SK-N-SH (cell line): ENCODE measurements around the gene NAXD.

Experiments
- CTCF ChIP-seq: fragments of 200-600 bp; sonication (generic); IDR thresholded peaks from 2 replicates; pipeline ENCODE4 v1.6.1; 2017; ENCODE audit warnings: antibody characterized with exemption, mild to moderate bottlenecking, moderate library complexity
- EP300 ChIP-seq, 2 experiments: IDR thresholded peaks; 2 replicates each; pipeline versions ENCODE4 v1.4.0 to v1.6.1; 2012; ENCODE audit warnings: borderline replicate concordance in 1 of 2, low read depth in 1 of 2, low read length in 1 of 2
- FOXJ3 ChIP-seq: sonication (generic); formaldehyde crosslinking; IDR thresholded peaks from 2 replicates; pipeline ENCODE4 v1.5.1; 2020; ENCODE audit warnings: mild to moderate bottlenecking, missing genetic modification reagents
- GABPA ChIP-seq: IDR thresholded peaks from 2 replicates; pipeline ENCODE4 v1.4.0; 2012; ENCODE audit warnings: low read depth, mild to moderate bottlenecking
- JUND ChIP-seq: IDR thresholded peaks from 2 replicates; pipeline ENCODE4 v1.4.0; 2012
- MXI1 ChIP-seq: IDR thresholded peaks from 2 replicates; pipeline ENCODE4 v1.6.1; 2012; ENCODE audit warnings: mild to moderate bottlenecking, low read depth, low read length, improper control_type of control experiment
- POLR2AphosphoS5 ChIP-seq: IDR thresholded peaks from 2 replicates; pipeline ENCODE4 v1.6.1; 2012; ENCODE audit warnings: low read depth, low read length
- RFX5 ChIP-seq: IDR thresholded peaks from 2 replicates; pipeline ENCODE4 v1.6.1; 2012; ENCODE audit warnings: mild to moderate bottlenecking, improper control_type of control experiment, low read length
- RXRA ChIP-seq: IDR thresholded peaks from 2 replicates; pipeline ENCODE4 v1.4.0; 2012; ENCODE audit warnings: low read depth, mild to moderate bottlenecking, borderline replicate concordance
- SMC3 ChIP-seq: IDR thresholded peaks from 2 replicates; pipeline ENCODE4 v1.6.1; 2012; ENCODE audit warnings: low read depth, low read length, improper control_type of control experiment
- USF2 ChIP-seq: fragments of 150-350 bp; IDR thresholded peaks from 2 replicates; pipeline ENCODE4 v1.6.1; 2017; ENCODE audit warnings: antibody characterized with exemption, low read length, low read depth, borderline replicate concordance

GRCh38 chr13:110645750-110646149, 30.4 kb downstream of the NAXD start:
- TF ChIP-seq CTCF (no peak), JUND (no peak), SMC3 (no peak), RXRA (no peak), EP300 (IDR thresholded peaks at IDR 0.05; ENCODE audit: borderline replicate concordance in 1 of 2, low read depth in 1 of 2, low read length in 1 of 2) (no peak), POLR2AphosphoS5 (no peak), USF2 (no peak), RFX5 (no peak), GABPA (no peak), FOXJ3 (no peak), MXI1 (no peak)
